ENCODE measurements around the gene APOL4.
A peak's percentile ranks its signal among the peaks of the same experiment; 100 is the strongest.

Gene APOL4

GRCh38 chr22:36144886-36145541, 56.6 kb downstream of the APOL4 start:
- TF ChIP-seq EZH2 (IDR thresholded peaks at IDR 0.05; ENCODE audit: borderline replicate concordance, low read depth, low read length, severe bottlenecking) = no peak
- TF ChIP-seq CTCF (IDR thresholded peaks at IDR 0.05; ENCODE audit: borderline replicate concordance, extremely low read depth, low read length, poor library complexity, severe bottlenecking) = peak; percentile 81
- DNase-seq (peak; percentile 54), ATAC-seq (ENCODE audit: insufficient read depth, low read depth) (peak; percentile 83)
- Histone ChIP-seq H4K20me1 (ENCODE audit: insufficient read depth, low read length) (no peaks in the 10 kb centered on the region), H3K79me2 (ENCODE audit: insufficient read depth, low read length) (no peaks in the 10 kb centered on the region), H3K27ac (ENCODE audit: low read length) (no peak overlapping the region), H3K4me3 (ENCODE audit: low read depth in 1 of 2, low read length in 2 of 2) (no peak overlapping the region), H3K4me1 (ENCODE audit: insufficient read depth, low read length) (no peaks in the 10 kb centered on the region), H3K9ac (ENCODE audit: low read depth, low read length) (no peak overlapping the region), H3K4me2 (ENCODE audit: insufficient read depth, low read length) (no peak overlapping the region), H3K9me3 (ENCODE audit: insufficient read depth, low read length, severe bottlenecking) (no peaks in the 10 kb centered on the region), H3K27me3 (ENCODE audit: insufficient read depth, low read length, poor library complexity) (no peaks in the 10 kb centered on the region), H3K36me3 (ENCODE audit: insufficient read depth, low read length) (peaks cover 62% of the 10 kb centered on the region), H2AFZ (ENCODE audit: low read depth, low read length) (no peak overlapping the region)

DNA sequence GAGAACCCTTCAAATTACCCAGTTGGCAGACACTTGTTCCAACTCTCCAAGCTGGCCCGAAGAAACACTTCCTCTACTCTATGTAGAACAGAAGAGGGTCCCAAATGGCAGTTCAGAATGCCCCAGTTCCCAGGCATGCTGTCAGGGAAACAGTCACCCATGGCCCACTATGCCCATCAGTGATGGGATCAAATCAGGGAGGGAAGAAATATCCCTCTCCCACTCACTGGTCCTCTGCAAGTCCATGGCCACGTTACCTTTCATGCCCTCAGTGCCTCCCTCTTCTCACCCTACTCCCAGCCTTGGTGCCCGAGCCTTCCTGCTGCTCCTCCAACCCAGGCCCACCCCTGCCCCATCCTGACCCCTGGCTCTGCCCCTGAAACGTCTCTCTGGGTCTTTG, 57.7 kb downstream of the APOL4 start:
- no peak overlapping the region for H3K4me2 ChIP-seq (ENCODE audit: insufficient read depth, low read length)
- H3K27ac ChIP-seq (ENCODE audit: low read length) = no peak overlapping the region
- H3K4me1 ChIP-seq (ENCODE audit: insufficient read depth, low read length) = no peaks in the 10 kb centered on the region
- no peaks in the 10 kb centered on the region for H3K27me3 ChIP-seq (ENCODE audit: insufficient read depth, low read length, poor library complexity)
- DNase-seq (no peak), ATAC-seq (ENCODE audit: insufficient read depth, low read depth) (no peak)
- TF ChIP-seq EZH2 (IDR thresholded peaks at IDR 0.05; ENCODE audit: borderline replicate concordance, low read depth, low read length, severe bottlenecking) (no peak), CTCF (IDR thresholded peaks at IDR 0.05; ENCODE audit: borderline replicate concordance, extremely low read depth, low read length, poor library complexity, severe bottlenecking) (no peak)
- H4K20me1 ChIP-seq (ENCODE audit: insufficient read depth, low read length) = no peaks in the 10 kb centered on the region
- no peak overlapping the region for H2AFZ ChIP-seq (ENCODE audit: low read depth, low read length)
- H3K36me3 ChIP-seq (ENCODE audit: insufficient read depth, low read length) = peaks cover 54% of the 10 kb centered on the region
- H3K9ac ChIP-seq (ENCODE audit: low read depth, low read length) = no peak overlapping the region
- H3K4me3 ChIP-seq (ENCODE audit: low read depth in 1 of 2, low read length in 2 of 2) = no peak overlapping the region
- no peaks in the 10 kb centered on the region for H3K9me3 ChIP-seq (ENCODE audit: insufficient read depth, low read length, severe bottlenecking)
- H3K79me2 ChIP-seq (ENCODE audit: insufficient read depth, low read length) = no peaks in the 10 kb centered on the region

GRCh38 chr22:36143066-36143815, 58.4 kb downstream of the APOL4 start:
- Histone ChIP-seq H3K9me3 (ENCODE audit: insufficient read depth, low read length, severe bottlenecking) (no peaks in the 10 kb centered on the region), H3K4me2 (ENCODE audit: insufficient read depth, low read length) (no peak overlapping the region), H3K27ac (ENCODE audit: low read length) (no peak overlapping the region), H3K4me1 (ENCODE audit: insufficient read depth, low read length) (no peaks in the 10 kb centered on the region), H3K79me2 (ENCODE audit: insufficient read depth, low read length) (no peaks in the 10 kb centered on the region), H3K4me3 (ENCODE audit: low read depth in 1 of 2, low read length in 2 of 2) (no peak overlapping the region), H3K36me3 (ENCODE audit: insufficient read depth, low read length) (peaks cover 47% of the 10 kb centered on the region), H3K27me3 (ENCODE audit: insufficient read depth, low read length, poor library complexity) (no peaks in the 10 kb centered on the region), H4K20me1 (ENCODE audit: insufficient read depth, low read length) (no peaks in the 10 kb centered on the region), H3K9ac (ENCODE audit: low read depth, low read length) (no peak overlapping the region), H2AFZ (ENCODE audit: low read depth, low read length) (no peak overlapping the region)
- TF ChIP-seq CTCF (IDR thresholded peaks at IDR 0.05; ENCODE audit: borderline replicate concordance, extremely low read depth, low read length, poor library complexity, severe bottlenecking) (no peak), EZH2 (IDR thresholded peaks at IDR 0.05; ENCODE audit: borderline replicate concordance, low read depth, low read length, severe bottlenecking) (no peak)
- ATAC-seq (ENCODE audit: insufficient read depth, low read depth) (no peak), DNase-seq (no peak)

Measured in DND-41 (cell line).